GM18951 (cell line): Measurements from ENCODE around the gene R3HDML.
"Not testable (repeated sequence)": the region's sequence is repeated elsewhere in the genome, so short reads cannot be mapped to it uniquely, and the experiment has no call there.

Source experiments
- POLR2A ChIP-seq: IDR thresholded peaks from 4 replicates; pipeline ENCODE4 v1.6.1; 2011; ENCODE audit warnings: mild to moderate bottlenecking; ENCODE audit not compliant: insufficient read length, insufficient read depth; ENCODE audit errors: extremely low read depth
- in situ Hi-C: fragments of 300-500 bp; cut with MboI; formaldehyde crosslinking; loops from one replicate; pipeline ENCODE4 v1.12.0; 2022; ENCODE audit warnings: low sequenced_read_pairs, mixed read lengths, inconsistent platforms; ENCODE audit not compliant: unreplicated experiment

The R3HDML gene

GRCh38 chr20:44309763-44310663 is 26.8 kb upstream of the R3HDML start:
- in situ Hi-C loops = loop anchor here (5.0 kb wide), 1 partner anchor 93 kb away; no protein-coding TSS in a partner anchor

GRCh38 chr20:44310664-44311639 is 25.9 kb upstream of the R3HDML start, which contains the start of gene FITM2:
FITM2 (minus strand) TSS chr20:44311202; CDS start chr20:44311148, 54 bp downstream.
- in situ Hi-C loops = loop anchor here (5.0 kb wide), 1 partner anchor 94 kb away; no protein-coding TSS in a partner anchor
- TF ChIP-seq POLR2A = peak; percentile 68

More at GRCh38 chr20:44309763-44310663, 26.8 kb upstream of the R3HDML start:
- TF ChIP-seq POLR2A = no peak

GRCh38 chr20:44314870-44315269 is 22.0 kb upstream of the R3HDML start:
- in situ Hi-C loops = loop anchor here (5.0 kb wide), 1 partner anchor 98 kb away; no protein-coding TSS in a partner anchor
- no peak for TF ChIP-seq POLR2A

GRCh38 chr20:44319839-44320422 is 16.9 kb upstream of the R3HDML start:
- no peak for TF ChIP-seq POLR2A
- in situ Hi-C loops = no loop called here

GRCh38 chr20:44324343-44324742 is 12.5 kb upstream of the R3HDML start:
- TF ChIP-seq POLR2A = no peak
- in situ Hi-C loops = no loop called here

- in situ Hi-C loops = no loop called here
Observed at GRCh38 chr20:44326391-44327159, 10.3 kb upstream of the R3HDML start.

GRCh38 chr20:44327748-44328147 is 9.1 kb upstream of the R3HDML start:
- in situ Hi-C loops = not testable (repeated sequence)

More at GRCh38 chr20:44326391-44327159, 10.3 kb upstream of the R3HDML start:
- TF ChIP-seq POLR2A = no peak

- no peak for TF ChIP-seq POLR2A
- in situ Hi-C loops = no loop called here
Observed at GRCh38 chr20:44328428-44328827, 8.4 kb upstream of the R3HDML start.

- TF ChIP-seq POLR2A = no peak
Observed at GRCh38 chr20:44331201-44331600, 5.6 kb upstream of the R3HDML start.

GRCh38 chr20:44334306-44334705 is 2.5 kb upstream of the R3HDML start:
- TF ChIP-seq POLR2A = no peak
- in situ Hi-C loops = no loop called here

More at GRCh38 chr20:44331201-44331600, 5.6 kb upstream of the R3HDML start:
- in situ Hi-C loops = no loop called here

GRCh38 chr20:44334709-44335108 is 2.1 kb upstream of the R3HDML start:
- in situ Hi-C loops = no loop called here
- TF ChIP-seq POLR2A = no peak

GRCh38 chr20:44335675-44336074 is 1.2 kb upstream of the R3HDML start:
- in situ Hi-C loops = no loop called here
- no peak for TF ChIP-seq POLR2A
